ENCODE data around the gene MAST4.

Gene MAST4

DNA sequence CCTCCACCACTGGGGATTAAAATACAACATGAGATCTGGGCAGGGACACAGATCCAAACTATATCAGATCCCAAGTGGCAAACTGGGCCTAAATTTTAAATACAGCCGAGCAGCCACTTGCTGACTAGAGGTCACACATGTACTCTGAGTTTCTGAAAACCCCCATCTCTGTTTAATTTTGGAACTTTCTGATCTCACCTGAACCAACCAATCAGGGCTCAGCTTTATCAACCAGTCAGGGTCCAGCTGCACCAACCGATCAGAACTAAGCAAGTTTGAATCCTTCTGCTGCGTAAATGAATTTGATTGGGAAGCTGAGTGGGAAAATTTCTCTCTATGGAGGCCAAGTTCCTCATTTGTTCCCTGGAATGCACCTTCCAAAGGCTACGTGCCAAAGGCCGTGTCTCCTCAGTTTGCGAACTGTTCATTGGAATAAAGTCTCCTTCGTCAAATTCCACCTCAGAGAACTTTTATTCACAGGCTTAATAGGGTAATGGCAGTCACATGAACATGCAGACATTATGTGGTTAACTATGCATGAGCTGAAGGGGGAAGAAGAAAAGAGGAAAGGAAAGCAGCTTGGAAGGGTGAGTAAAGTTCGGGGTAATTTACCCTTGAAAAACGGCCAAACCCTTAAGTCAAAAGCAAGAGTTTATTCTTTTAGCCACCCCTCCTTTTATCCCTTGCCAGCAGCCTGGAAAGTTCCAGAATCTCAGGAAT lies 596.7 kb downstream of the MAST4 start:
- no peak overlapping the region for H3K4me3 ChIP-seq (ENCODE audit: low read length in 2 of 2)
- no peaks in the 10 kb centered on the region for H3K27me3 ChIP-seq (ENCODE audit: control insufficient read depth in 1 of 2, insufficient read depth in 2 of 2, low read length in 2 of 2)
- H3K27ac ChIP-seq (ENCODE audit: low read length) = no peak overlapping the region
- no peak overlapping the region for H3K9ac ChIP-seq (ENCODE audit: low read length in 2 of 2)
- H3K36me3 ChIP-seq (ENCODE audit: control insufficient read depth in 2 of 2, insufficient read depth in 2 of 2, low read length in 2 of 2) = no peaks in the 10 kb centered on the region
- H3K4me1 ChIP-seq (ENCODE audit: control insufficient read depth, insufficient read depth, low read length) = peaks cover 8% of the 10 kb centered on the region
- H3K9me3 ChIP-seq (ENCODE audit: control insufficient read depth in 2 of 2, low read length in 2 of 2) = no peaks in the 10 kb centered on the region

DNA sequence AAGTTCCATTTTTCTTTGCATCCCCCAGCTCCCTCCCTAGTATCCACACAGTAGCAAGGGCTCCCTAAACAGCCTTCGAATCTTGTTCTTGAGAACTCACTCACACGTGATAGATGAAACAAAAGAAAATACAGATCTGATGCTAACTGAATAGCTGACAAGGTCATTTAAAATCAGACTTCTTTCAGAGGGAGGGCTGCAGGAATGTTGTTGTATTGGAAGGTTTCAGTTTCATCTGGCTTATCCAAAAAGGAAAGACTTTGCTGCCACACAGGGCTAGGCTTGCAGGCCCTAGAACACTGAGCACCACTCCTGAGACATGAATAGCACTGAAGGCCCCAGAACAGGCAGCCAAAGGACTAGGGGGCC lies 597.2 kb downstream of the MAST4 start:
- no peaks in the 10 kb centered on the region for H3K27me3 ChIP-seq (ENCODE audit: control insufficient read depth in 1 of 2, insufficient read depth in 2 of 2, low read length in 2 of 2)
- peaks cover 8% of the 10 kb centered on the region for H3K4me1 ChIP-seq (ENCODE audit: control insufficient read depth, insufficient read depth, low read length)
- H3K27ac ChIP-seq (ENCODE audit: low read length) = no peak overlapping the region
- no peaks in the 10 kb centered on the region for H3K9me3 ChIP-seq (ENCODE audit: control insufficient read depth in 2 of 2, low read length in 2 of 2)
- H3K9ac ChIP-seq (ENCODE audit: low read length in 2 of 2) = no peak overlapping the region
- no peak overlapping the region for H3K4me3 ChIP-seq (ENCODE audit: low read length in 2 of 2)
- no peaks in the 10 kb centered on the region for H3K36me3 ChIP-seq (ENCODE audit: control insufficient read depth in 2 of 2, insufficient read depth in 2 of 2, low read length in 2 of 2)

DNA sequence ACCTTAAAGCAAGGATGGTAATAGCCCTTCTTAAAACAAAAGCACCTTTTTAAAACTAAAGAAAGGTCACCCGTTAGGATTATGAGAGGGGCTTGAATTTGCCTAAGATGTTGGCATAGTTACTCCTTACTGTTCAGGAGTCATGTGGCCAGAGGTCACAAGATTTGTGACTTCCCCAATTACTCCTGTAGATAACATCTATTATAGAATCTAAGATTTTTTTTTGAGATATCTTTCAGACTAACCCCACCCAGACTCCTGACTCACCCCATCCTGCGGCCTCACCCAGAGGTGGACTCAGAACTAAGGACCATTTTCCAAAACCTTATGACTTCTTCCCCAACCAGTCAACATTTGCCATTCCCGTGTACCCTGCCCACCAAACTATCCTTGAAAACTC lies 598.0 kb downstream of the MAST4 start:
- no peak overlapping the region for H3K9ac ChIP-seq (ENCODE audit: low read length in 2 of 2)
- no peaks in the 10 kb centered on the region for H3K36me3 ChIP-seq (ENCODE audit: control insufficient read depth in 2 of 2, insufficient read depth in 2 of 2, low read length in 2 of 2)
- no peak overlapping the region for H3K27ac ChIP-seq (ENCODE audit: low read length)
- H3K9me3 ChIP-seq (ENCODE audit: control insufficient read depth in 2 of 2, low read length in 2 of 2) = no peaks in the 10 kb centered on the region
- peaks cover 8% of the 10 kb centered on the region for H3K4me1 ChIP-seq (ENCODE audit: control insufficient read depth, insufficient read depth, low read length)
- H3K27me3 ChIP-seq (ENCODE audit: control insufficient read depth in 1 of 2, insufficient read depth in 2 of 2, low read length in 2 of 2) = no peaks in the 10 kb centered on the region
- H3K4me3 ChIP-seq (ENCODE audit: low read length in 2 of 2) = no peak overlapping the region

DNA sequence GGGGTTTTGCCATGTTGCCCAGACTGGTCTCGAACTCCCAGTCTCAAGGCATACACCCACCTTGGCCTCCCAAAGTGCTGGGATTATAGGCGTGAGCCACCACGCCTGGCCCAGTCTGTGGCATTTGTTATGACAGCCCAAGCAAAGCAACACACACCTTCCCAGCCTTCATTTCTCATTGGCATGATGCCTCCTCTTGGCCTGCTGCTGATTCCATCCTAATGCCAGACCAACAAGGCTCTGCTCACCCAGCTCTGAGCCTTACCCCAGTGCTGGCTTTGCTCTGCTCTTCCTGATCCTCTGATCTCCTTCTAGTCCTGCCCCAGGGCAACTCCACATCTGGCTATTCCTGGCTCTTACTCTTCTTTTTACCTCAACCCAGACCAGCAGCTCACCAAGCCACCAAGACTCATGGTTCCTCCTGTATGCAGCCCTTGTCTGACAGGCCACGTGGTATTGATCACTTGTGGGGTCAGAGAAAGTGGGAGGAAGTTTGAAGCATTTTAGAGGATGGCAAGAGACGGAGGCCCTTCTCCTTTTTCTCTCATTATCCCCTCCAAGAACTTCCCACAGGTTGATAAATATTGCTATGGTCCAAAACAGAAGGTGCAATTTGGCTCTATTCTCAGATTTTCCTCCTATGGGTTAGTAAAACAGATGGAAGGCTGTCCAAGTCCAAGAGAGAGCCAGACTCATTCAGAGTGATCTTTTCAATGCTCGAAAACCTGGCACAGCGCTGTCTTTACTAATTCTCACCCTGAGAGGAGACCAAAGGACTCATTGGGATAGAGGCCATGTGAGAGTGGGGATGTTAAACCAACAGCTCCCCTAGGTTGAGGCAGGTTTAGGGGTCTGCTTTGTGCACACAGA lies 599.4 kb downstream of the MAST4 start:
- Histone ChIP-seq H3K36me3 (ENCODE audit: control insufficient read depth in 2 of 2, insufficient read depth in 2 of 2, low read length in 2 of 2) (no peaks in the 10 kb centered on the region), H3K4me3 (ENCODE audit: low read length in 2 of 2) (no peak overlapping the region), H3K9ac (ENCODE audit: low read length in 2 of 2) (no peak overlapping the region), H3K27me3 (ENCODE audit: control insufficient read depth in 1 of 2, insufficient read depth in 2 of 2, low read length in 2 of 2) (no peaks in the 10 kb centered on the region), H3K9me3 (ENCODE audit: control insufficient read depth in 2 of 2, low read length in 2 of 2) (no peaks in the 10 kb centered on the region), H3K4me1 (ENCODE audit: control insufficient read depth, insufficient read depth, low read length) (peaks cover 8% of the 10 kb centered on the region), H3K27ac (ENCODE audit: low read length) (no peak overlapping the region)

DNA sequence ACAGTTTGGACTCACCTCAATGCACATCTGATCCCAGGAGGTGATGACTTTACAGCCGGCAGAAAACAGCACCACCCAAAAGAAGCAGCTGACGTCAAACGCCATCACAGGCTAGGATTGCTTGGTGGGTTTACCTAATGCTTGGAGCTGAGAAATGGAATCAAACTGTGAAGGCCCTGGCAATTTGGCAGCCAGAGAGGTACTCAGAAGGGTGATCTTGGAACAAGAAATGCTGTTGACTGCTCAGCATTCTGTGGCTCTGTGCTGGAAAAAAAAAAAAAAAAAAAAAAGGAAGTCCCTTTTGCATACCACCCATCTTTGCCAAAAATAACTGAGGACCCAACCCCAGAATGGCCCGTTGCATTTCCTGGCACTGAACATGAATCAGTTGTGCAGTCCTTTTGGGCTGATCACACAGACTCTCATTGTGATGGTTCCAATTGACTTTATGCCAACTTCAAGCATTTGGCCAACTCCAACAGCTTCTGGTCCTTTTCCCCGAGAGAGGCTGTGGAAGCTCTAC lies 600.4 kb downstream of the MAST4 start, which contains the start of gene CD180:
TSS of gene CD180 (minus strand) at position 263 of the 523 bp plus-strand sequence. CDS start at position 105, 158 bp downstream.
- Histone ChIP-seq H3K9me3 (ENCODE audit: control insufficient read depth in 2 of 2, low read length in 2 of 2) (peaks cover 0 to 2% of the 10 kb centered on the region in 2 donors), H3K4me1 (ENCODE audit: control insufficient read depth, insufficient read depth, low read length) (peaks cover 8% of the 10 kb centered on the region), H3K27ac (ENCODE audit: low read length) (no peak within 1 kb of the TSS), H3K27me3 (ENCODE audit: control insufficient read depth in 1 of 2, insufficient read depth in 2 of 2, low read length in 2 of 2) (no peaks in the 10 kb centered on the region), H3K9ac (ENCODE audit: low read length in 2 of 2) (no peak within 1 kb of the TSS), H3K4me3 (ENCODE audit: low read length in 2 of 2) (no peak within 1 kb of the TSS), H3K36me3 (ENCODE audit: control insufficient read depth in 2 of 2, insufficient read depth in 2 of 2, low read length in 2 of 2) (no peaks in the 10 kb centered on the region)

DNA sequence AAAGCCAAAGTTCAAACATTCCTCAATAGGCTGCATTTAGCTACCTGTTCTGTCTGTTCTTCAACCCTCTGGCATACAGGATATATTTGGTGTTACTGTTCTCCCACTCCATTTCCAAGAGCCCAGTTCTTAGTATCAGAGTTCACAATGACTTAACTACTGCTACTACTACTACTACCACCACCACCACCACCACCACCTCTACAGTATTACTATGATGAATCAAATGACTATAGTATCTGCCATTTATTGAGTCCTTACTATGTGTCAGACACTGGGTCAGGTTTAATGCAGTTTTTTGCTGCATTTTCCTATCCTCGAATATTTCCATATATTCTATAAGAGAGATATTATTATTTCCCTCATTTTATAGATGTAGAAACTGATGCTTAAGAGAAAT lies 601.3 kb downstream of the MAST4 start:
- H3K4me1 ChIP-seq (ENCODE audit: control insufficient read depth, insufficient read depth, low read length) = peaks cover 8% of the 10 kb centered on the region
- H3K36me3 ChIP-seq (ENCODE audit: control insufficient read depth in 2 of 2, insufficient read depth in 2 of 2, low read length in 2 of 2) = no peaks in the 10 kb centered on the region
- peaks cover 0 to 2% of the 10 kb centered on the region in 2 donors for H3K9me3 ChIP-seq (ENCODE audit: control insufficient read depth in 2 of 2, low read length in 2 of 2)
- no peak overlapping the region for H3K27ac ChIP-seq (ENCODE audit: low read length)
- H3K9ac ChIP-seq (ENCODE audit: low read length in 2 of 2) = no peak overlapping the region
- H3K4me3 ChIP-seq (ENCODE audit: low read length in 2 of 2) = no peak overlapping the region
- no peaks in the 10 kb centered on the region for H3K27me3 ChIP-seq (ENCODE audit: control insufficient read depth in 1 of 2, insufficient read depth in 2 of 2, low read length in 2 of 2)

DNA sequence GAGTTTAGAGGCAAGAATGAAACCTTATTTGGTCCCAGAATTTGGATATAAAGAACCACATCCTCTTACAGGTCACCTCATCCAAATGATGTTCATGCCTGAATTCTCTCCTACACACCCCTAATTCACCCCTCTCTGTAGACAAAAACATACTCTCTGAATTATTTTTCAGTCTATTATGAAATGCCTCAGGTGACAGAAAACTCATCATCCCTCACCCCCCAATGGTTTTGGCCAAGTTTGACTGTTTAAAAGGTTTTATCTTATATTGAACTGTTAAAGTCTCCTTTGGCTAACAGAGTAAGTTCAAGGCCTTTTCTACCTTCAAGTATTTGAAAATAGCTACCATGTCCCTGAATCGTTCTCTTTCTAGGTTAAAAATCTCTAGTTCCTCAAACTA lies 602.7 kb downstream of the MAST4 start:
- Histone ChIP-seq H3K36me3 (ENCODE audit: control insufficient read depth in 2 of 2, insufficient read depth in 2 of 2, low read length in 2 of 2) (no peaks in the 10 kb centered on the region), H3K27ac (ENCODE audit: low read length) (no peak overlapping the region), H3K9me3 (ENCODE audit: control insufficient read depth in 2 of 2, low read length in 2 of 2) (peaks cover 0 to 2% of the 10 kb centered on the region in 2 donors), H3K9ac (ENCODE audit: low read length in 2 of 2) (no peak overlapping the region), H3K4me1 (ENCODE audit: control insufficient read depth, insufficient read depth, low read length) (peaks cover 3% of the 10 kb centered on the region), H3K27me3 (ENCODE audit: control insufficient read depth in 1 of 2, insufficient read depth in 2 of 2, low read length in 2 of 2) (no peaks in the 10 kb centered on the region), H3K4me3 (ENCODE audit: low read length in 2 of 2) (no peak overlapping the region)

DNA sequence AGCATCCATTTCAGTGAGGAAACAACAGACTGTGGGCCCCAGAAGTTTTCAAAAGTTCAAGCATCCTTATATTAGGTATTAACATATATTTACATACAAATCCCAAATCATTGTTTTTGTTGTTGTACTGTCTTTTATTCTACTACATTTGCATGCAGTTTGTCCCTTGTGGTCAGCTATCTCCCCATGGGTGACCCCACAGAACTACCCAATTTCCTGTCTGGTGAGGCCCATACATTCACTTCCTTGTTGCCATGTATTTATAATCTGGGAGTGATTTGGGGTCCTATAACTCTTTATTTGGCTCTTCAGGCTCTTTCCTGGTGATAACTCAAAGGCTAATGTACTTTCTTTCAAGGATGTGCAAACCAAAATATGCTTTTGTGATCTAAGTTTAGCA lies 603.7 kb downstream of the MAST4 start:
- H3K27ac ChIP-seq (ENCODE audit: low read length) = no peak overlapping the region
- no peaks in the 10 kb centered on the region for H3K27me3 ChIP-seq (ENCODE audit: control insufficient read depth in 1 of 2, insufficient read depth in 2 of 2, low read length in 2 of 2)
- no peak overlapping the region for H3K4me3 ChIP-seq (ENCODE audit: low read length in 2 of 2)
- H3K9me3 ChIP-seq (ENCODE audit: control insufficient read depth in 2 of 2, low read length in 2 of 2) = peaks cover 0 to 2% of the 10 kb centered on the region in 2 donors
- H3K4me1 ChIP-seq (ENCODE audit: control insufficient read depth, insufficient read depth, low read length) = peaks cover 7% of the 10 kb centered on the region
- H3K36me3 ChIP-seq (ENCODE audit: control insufficient read depth in 2 of 2, insufficient read depth in 2 of 2, low read length in 2 of 2) = no peaks in the 10 kb centered on the region
- H3K9ac ChIP-seq (ENCODE audit: low read length in 2 of 2) = no peak overlapping the region

DNA sequence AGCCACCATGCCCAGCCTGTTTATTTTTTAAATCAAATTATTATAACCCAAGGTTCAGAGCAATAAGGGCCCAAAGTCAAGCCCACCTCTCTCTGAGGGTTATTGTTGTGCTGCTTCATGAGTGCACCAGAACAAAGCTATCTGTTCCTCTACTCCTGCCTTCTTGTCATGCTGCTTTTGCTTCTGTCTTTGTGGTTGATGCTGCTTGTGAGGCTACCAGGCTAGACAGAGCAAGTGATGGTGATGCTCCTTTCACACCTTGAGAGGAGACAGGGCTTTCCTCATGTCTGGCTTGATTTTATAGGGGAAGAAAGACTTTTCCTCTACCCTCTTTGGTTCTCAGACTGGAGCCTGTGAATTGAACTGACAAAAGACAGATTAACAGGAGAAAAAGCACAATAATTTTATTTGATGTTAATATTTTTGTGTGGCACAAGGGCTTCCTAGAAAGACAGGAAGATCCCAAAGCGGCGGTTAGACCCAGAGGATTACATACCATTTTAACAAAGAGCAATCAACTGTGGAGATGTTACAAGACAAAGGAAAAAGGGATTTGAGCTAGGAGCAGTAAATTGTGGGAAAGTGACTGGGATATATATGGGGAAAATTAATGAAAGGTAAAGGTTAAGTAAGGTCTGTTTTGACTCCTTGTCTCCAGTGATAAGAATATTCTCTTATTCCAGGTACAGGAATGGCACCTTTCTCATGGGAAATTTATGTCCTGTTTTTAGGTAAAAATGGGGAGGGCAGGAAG lies 604.8 kb downstream of the MAST4 start:
- no peaks in the 10 kb centered on the region for H3K36me3 ChIP-seq (ENCODE audit: control insufficient read depth in 2 of 2, insufficient read depth in 2 of 2, low read length in 2 of 2)
- H3K4me3 ChIP-seq (ENCODE audit: low read length in 2 of 2) = no peak overlapping the region
- peaks cover 7% of the 10 kb centered on the region for H3K4me1 ChIP-seq (ENCODE audit: control insufficient read depth, insufficient read depth, low read length)
- no peaks in the 10 kb centered on the region for H3K27me3 ChIP-seq (ENCODE audit: control insufficient read depth in 1 of 2, insufficient read depth in 2 of 2, low read length in 2 of 2)
- peaks cover 0 to 2% of the 10 kb centered on the region in 2 donors for H3K9me3 ChIP-seq (ENCODE audit: control insufficient read depth in 2 of 2, low read length in 2 of 2)
- no peak overlapping the region for H3K27ac ChIP-seq (ENCODE audit: low read length)
- no peak overlapping the region for H3K9ac ChIP-seq (ENCODE audit: low read length in 2 of 2)

DNA sequence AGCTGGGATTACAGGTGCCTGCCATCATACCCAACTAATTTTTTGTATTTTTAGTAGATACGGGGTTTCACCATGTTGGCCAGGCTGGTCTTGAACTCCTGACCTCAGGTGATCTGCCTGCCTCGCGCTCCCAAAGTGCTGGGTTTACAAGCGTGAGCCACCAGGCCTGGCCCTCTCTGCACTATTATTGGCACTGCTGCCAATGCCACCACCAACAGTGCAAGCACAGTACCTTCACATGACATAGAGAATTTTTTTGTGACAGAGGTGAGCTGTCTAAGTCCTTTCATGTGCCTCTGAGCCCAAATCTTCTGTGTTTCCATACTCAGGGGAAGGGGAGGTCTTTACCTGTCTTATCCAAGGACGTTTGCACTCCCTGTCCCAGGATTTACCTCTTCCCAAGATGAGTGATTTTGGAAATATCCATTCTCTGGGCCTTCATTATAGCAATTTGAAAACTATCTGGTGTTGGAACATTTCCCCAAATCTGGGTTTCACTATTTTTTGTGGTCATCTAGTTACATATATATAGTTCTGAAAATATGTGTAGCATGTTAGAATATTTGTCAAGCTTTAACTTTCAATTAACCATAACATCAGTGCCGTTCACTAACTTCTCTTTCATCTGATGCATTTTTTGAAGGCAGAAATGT lies 605.8 kb downstream of the MAST4 start:
- no peak overlapping the region for H3K27ac ChIP-seq (ENCODE audit: low read length)

More for the DNA sequence above, 605.8 kb downstream of the MAST4 start:
- Histone ChIP-seq H3K4me3 (ENCODE audit: low read length in 2 of 2) (no peak overlapping the region), H3K36me3 (ENCODE audit: control insufficient read depth in 2 of 2, insufficient read depth in 2 of 2, low read length in 2 of 2) (no peaks in the 10 kb centered on the region), H3K9me3 (ENCODE audit: control insufficient read depth in 2 of 2, low read length in 2 of 2) (peaks cover 0 to 2% of the 10 kb centered on the region in 2 donors), H3K9ac (ENCODE audit: low read length in 2 of 2) (no peak overlapping the region), H3K4me1 (ENCODE audit: control insufficient read depth, insufficient read depth, low read length) (peaks cover 5% of the 10 kb centered on the region), H3K27me3 (ENCODE audit: control insufficient read depth in 1 of 2, insufficient read depth in 2 of 2, low read length in 2 of 2) (no peaks in the 10 kb centered on the region)

All from stomach smooth muscle (tissue), 2 donors.